Gastrocnemius medialis (tissue), 4 donors: Measurements from ENCODE around the gene DDOST. TPM values are rescaled to one million over a fixed set of nuclear protein-coding genes. Genes with fewer than 3 reads are reported as not detected.

Experiments
- ATAC-seq, 2 donors: fragments of 150-250 bp; one replicate each; pipeline ENCODE4 v1.9.1; 2016
- DNase-seq, 2 donors: peaks; one replicate each; pipeline ENCODE4 v3.0.0-alpha.2; 2019
- H3K27ac ChIP-seq, 4 donors: fragments of 200-600 bp; sonication (generic); 1 replicate in 1 of 4; 2 replicates in 3 of 4; pipeline ENCODE4 v1.5.1; 2016 to 2018; ENCODE audit warnings: mild to moderate bottlenecking in 2 of 4, moderate library complexity in 1 of 4
- H3K27me3 ChIP-seq, 3 donors: fragments of 200-600 bp; sonication (generic) in 2 of 3; 1 replicate in 1 of 3; 2 replicates in 2 of 3; pipeline versions ENCODE4 v1.5.1 to v1.6.0; 2016 to 2019; ENCODE audit warnings: mild to moderate bottlenecking in 1 of 3, moderate library complexity in 1 of 3
- H3K36me3 ChIP-seq, 2 donors: fragments of 200-600 bp; sonication (generic) in 1 of 2; one replicate each; pipeline ENCODE4 v1.5.1; 2017 to 2018
- H3K4me1 ChIP-seq, 2 donors: fragments of 200-600 bp; sonication (generic) in 1 of 2; one replicate each; pipeline ENCODE4 v1.5.1; 2016 to 2017; ENCODE audit warnings: mild to moderate bottlenecking in 2 of 2
- H3K4me3 ChIP-seq, 4 donors: fragments of 200-600 bp; sonication (generic) in 3 of 4; 1 replicate in 1 of 4; 2 replicates in 3 of 4; pipeline ENCODE4 v1.5.1; 2016 to 2019; ENCODE audit warnings: mild to moderate bottlenecking in 2 of 4
- H3K9me3 ChIP-seq, 3 donors: fragments of 200-600 bp; sonication (generic) in 2 of 3; 1 replicate in 1 of 3; 2 replicates in 2 of 3; pipeline ENCODE4 v1.5.1; 2016 to 2019
- POLR2A ChIP-seq, 2 donors: fragments of 450-650 bp; IDR thresholded peaks; one replicate each; pipeline ENCODE4 v1.6.1; 2017; ENCODE audit warnings: antibody characterized with exemption in 2 of 2, mild to moderate bottlenecking in 2 of 2, moderate library complexity in 2 of 2
- in situ Hi-C, 4 donors: fragments of 200-750 bp; cut with MboI; loops; one replicate each; pipeline versions ENCODE4 v1.15.0 to v1.8.0; 2017; ENCODE audit warnings: low sequenced_read_pairs in 4 of 4
- intact Hi-C: fragments of 100-400 bp; cut with DNase I; formaldehyde crosslinking; loops from one replicate; pipeline ENCODE4 v1.15.1; 2023; ENCODE audit warnings: low total_unique reads
- total RNA-seq, 4 donors: library from RNA; depleted of rRNA; stranded (reverse); fragments of >200 nt; gene quantifications; one replicate each; pipeline versions ENCODE4 v1.1.0 to v1.2.3, GENCODE V29; 2016
- TF ChIP-seq, protein P1 (sequence below), 5 experiments: fragments of 450-650 bp in 3 of 5; fragments of 200-600 bp in 2 of 5; sonication (generic) in 2 of 5; IDR thresholded peaks in 4 of 5; conservative IDR thresholded peaks in 1 of 5; 1 replicate in 4 of 5; 2 replicates in 1 of 5; pipeline ENCODE4 v1.5.1; 2016 to 2019; ENCODE audit warnings: antibody characterized with exemption in 5 of 5, mild to moderate bottlenecking in 3 of 5, moderate library complexity in 3 of 5

The DDOST gene
- total RNA-seq, 4 donors from 2014 or later, result 63.0 to 110 (median 99.8) TPM

DNA sequence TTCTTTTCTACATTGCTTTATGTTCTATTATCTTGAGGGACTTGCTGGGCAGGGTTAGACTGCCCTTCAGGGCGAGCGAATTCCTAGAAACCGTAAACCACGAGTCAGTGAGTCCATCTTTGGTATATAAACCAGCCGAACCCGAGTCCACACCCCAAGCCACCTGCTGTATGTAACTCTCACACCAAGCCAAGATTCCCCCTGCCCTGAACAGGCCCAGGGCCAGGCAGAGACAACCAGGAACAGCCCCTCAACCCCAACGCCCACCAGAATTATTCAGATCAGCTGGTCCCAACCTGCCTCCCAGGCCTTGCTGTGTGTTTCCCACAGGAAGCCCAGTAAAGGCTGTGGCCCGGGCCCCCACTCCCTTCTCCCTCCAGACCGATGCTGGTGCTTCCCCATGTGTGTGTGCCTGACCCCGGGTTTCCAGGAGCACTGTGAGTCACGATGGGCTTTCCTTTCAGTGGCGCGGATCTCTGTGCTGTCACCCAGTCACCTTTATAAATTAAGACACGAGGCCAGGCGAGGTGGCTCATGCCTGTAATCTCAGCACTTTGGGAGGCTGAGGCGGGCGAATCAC is 39.6 kb upstream of the DDOST start:
- H3K4me3 ChIP-seq, result no peak overlapping the region
- in situ Hi-C loops, result loop anchor here in 1 of 4 donors (25.0 kb wide), 1 partner anchor 662 kb away; no protein-coding TSS in a partner anchor
- TF ChIP-seq, protein P1, sequence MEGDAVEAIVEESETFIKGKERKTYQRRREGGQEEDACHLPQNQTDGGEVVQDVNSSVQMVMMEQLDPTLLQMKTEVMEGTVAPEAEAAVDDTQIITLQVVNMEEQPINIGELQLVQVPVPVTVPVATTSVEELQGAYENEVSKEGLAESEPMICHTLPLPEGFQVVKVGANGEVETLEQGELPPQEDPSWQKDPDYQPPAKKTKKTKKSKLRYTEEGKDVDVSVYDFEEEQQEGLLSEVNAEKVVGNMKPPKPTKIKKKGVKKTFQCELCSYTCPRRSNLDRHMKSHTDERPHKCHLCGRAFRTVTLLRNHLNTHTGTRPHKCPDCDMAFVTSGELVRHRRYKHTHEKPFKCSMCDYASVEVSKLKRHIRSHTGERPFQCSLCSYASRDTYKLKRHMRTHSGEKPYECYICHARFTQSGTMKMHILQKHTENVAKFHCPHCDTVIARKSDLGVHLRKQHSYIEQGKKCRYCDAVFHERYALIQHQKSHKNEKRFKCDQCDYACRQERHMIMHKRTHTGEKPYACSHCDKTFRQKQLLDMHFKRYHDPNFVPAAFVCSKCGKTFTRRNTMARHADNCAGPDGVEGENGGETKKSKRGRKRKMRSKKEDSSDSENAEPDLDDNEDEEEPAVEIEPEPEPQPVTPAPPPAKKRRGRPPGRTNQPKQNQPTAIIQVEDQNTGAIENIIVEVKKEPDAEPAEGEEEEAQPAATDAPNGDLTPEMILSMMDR (IDR thresholded peaks at IDR 0.05 in 4 of 5, conservative IDR thresholded peaks at IDR 0.05 in 1 of 5), result no peak
- no peak for TF ChIP-seq POLR2A (IDR thresholded peaks at IDR 0.05)
- no peaks in the 10 kb centered on the region for H3K9me3 ChIP-seq
- intact Hi-C loops, result no loop called here
- no peak overlapping the region for H3K27ac ChIP-seq
- ATAC-seq, result no peak
- DNase-seq, result no peak
- no peaks in the 10 kb centered on the region for H3K36me3 ChIP-seq
- H3K27me3 ChIP-seq, result no peaks in the 10 kb centered on the region
- H3K4me1 ChIP-seq, result peaks cover 6 to 12% of the 10 kb centered on the region in 2 donors

DNA sequence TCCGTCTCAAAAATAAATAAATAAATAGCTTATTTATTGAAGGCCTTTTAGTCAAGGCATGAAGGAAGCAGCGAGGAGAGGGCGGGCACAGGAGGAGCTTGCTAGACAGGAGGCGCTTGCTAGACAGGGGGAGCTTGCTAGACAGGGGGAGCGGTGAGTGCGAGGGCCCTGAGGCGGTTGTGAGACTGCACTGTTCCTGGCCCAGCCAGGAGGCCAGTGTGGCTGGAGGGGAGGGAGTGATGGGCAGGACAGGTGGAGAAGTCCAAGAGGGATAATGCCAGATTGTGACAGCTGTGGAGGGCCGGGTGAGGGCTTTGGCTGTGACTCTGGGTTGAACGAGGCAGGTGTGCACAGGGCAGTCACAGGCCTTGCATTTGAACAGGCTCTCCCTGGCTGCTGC is 38.4 kb upstream of the DDOST start:
- intact Hi-C loops (loop anchor here (5.0 kb wide), 1 partner anchor 293 kb away; no protein-coding TSS in a partner anchor), in situ Hi-C loops (loop anchor here (5.0 to 25.0 kb wide), 3 partner anchors 493 to 663 kb away; no protein-coding TSS in a partner anchor)
- Histone ChIP-seq H3K4me3 (no peak overlapping the region), H3K27ac (peak overlapping the region in 1 of 4 donors; percentile 7), H3K4me1 (peaks cover 6 to 12% of the 10 kb centered on the region in 2 donors), H3K9me3 (no peaks in the 10 kb centered on the region), H3K27me3 (no peaks in the 10 kb centered on the region), H3K36me3 (no peaks in the 10 kb centered on the region)
- no peak for TF ChIP-seq POLR2A (IDR thresholded peaks at IDR 0.05)
- TF ChIP-seq, protein P1 (IDR thresholded peaks at IDR 0.05 in 4 of 5, conservative IDR thresholded peaks at IDR 0.05 in 1 of 5), result no peak
- peak; percentile 38 to 72 for DNase-seq
- peak; percentile 21 to 63 for ATAC-seq

DNA sequence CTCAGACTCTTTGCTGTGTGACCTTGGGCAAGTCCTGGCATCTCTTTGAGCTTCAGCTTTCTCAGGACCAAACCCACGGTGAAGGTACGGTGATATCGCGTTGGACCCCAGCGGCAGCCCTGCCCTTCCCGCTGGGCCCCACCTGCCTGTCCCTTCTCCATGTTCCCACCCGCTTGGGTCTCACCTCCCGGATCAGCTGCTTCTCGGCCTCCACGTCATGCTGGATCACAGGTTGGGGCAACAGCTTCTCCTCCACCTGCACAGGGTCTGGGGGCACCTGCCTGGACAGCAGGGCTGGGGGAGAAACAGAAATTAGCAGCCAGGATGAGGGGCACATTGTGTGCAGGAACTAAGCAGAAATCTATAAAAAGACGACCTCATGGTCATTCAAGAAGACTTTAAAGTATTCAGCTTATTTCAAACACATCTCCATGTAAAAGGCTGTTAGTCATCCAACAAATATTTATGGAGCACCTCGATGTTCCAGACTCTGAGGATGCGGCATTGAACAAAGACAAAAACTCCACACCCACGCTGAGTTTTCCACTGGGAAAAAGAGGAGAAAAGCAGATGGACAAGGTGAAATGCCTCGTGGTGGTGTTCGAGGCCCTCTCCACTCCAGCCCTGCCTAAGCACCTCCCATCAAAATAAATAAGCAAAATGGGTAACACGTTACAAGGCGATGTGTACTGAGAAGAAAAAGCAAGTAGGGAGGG is 37.2 kb upstream of the DDOST start:
- DNase-seq (no peak), ATAC-seq (no peak)
- Histone ChIP-seq H3K27me3 (no peaks in the 10 kb centered on the region), H3K36me3 (no peaks in the 10 kb centered on the region), H3K4me1 (peaks cover 6 to 12% of the 10 kb centered on the region in 2 donors), H3K9me3 (no peaks in the 10 kb centered on the region), H3K4me3 (no peak overlapping the region), H3K27ac (no peak overlapping the region)
- intact Hi-C loops (loop anchor here (5.0 kb wide), 1 partner anchor 294 kb away; no protein-coding TSS in a partner anchor), in situ Hi-C loops (loop anchor here (5.0 to 25.0 kb wide), 3 partner anchors 494 to 664 kb away; no protein-coding TSS in a partner anchor)
- no peak for TF ChIP-seq POLR2A (IDR thresholded peaks at IDR 0.05)
- TF ChIP-seq, protein P1 (IDR thresholded peaks at IDR 0.05 in 4 of 5, conservative IDR thresholded peaks at IDR 0.05 in 1 of 5), result no peak

DNA sequence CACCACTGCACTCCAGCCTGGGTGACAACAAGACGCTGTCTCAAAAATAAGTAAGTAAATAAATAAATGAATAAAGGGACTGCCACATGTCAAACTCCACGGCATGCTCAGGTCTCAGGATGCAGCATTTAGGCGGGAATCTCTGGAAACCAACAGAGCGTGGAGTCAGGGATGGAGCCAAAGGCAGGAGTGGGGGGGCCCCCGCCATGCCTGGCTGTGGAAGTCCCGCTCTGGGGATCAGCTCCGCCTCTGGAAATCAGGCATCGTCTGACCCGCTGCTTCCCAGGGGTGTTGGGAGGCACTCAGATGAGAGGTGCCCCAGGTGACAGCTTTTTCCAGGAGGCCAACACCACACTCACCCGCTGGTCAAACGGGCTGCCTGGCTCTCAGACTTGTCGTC is 36.4 kb upstream of the DDOST start:
- no peak for TF ChIP-seq POLR2A (IDR thresholded peaks at IDR 0.05)
- TF ChIP-seq, protein P1 (IDR thresholded peaks at IDR 0.05 in 4 of 5, conservative IDR thresholded peaks at IDR 0.05 in 1 of 5), result no peak
- ATAC-seq (no peak), DNase-seq (no peak)
- Histone ChIP-seq H3K4me1 (peaks cover 6 to 12% of the 10 kb centered on the region in 2 donors), H3K27me3 (no peaks in the 10 kb centered on the region), H3K27ac (peak overlapping the region in 1 of 4 donors; percentile 85), H3K9me3 (no peaks in the 10 kb centered on the region), H3K4me3 (no peak overlapping the region), H3K36me3 (no peaks in the 10 kb centered on the region)
- intact Hi-C loops, result loop anchor here (1.0 to 5.0 kb wide), 3 partner anchors 35 to 295 kb away; partner anchors contain the start of gene SH2D5
- in situ Hi-C loops, result loop anchor here (5.0 to 25.0 kb wide), 3 partner anchors 495 to 665 kb away; no protein-coding TSS in a partner anchor
